ENCODE measurements around the gene SHE.

The SHE gene

DNA sequence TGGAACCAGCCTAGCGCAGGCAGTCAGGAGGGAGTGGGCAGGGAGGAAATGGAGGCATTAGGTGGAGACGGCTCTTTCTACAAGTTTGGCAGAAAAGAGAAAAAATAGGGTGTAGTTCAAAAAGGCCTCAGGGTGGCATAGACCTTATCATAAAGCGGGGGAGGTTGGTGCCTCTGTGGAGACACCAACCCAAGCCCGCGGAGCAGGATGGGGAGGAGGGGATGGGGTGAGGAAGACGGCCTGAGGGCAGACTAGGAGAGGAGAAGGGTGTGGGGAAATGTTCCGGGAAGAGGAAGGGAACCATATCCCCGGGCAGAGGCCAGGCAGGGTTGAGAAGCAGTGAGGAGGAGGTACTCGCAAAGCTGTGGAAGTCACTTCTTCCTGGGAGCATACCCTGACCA, 17.4 kb upstream of the SHE start:
- no peak for DNase-seq (ENCODE audit: low read depth)
- no peak overlapping the region for H3K4me3 ChIP-seq (ENCODE audit: control insufficient read depth, low read depth, low read length)
- TF ChIP-seq, protein P1, sequence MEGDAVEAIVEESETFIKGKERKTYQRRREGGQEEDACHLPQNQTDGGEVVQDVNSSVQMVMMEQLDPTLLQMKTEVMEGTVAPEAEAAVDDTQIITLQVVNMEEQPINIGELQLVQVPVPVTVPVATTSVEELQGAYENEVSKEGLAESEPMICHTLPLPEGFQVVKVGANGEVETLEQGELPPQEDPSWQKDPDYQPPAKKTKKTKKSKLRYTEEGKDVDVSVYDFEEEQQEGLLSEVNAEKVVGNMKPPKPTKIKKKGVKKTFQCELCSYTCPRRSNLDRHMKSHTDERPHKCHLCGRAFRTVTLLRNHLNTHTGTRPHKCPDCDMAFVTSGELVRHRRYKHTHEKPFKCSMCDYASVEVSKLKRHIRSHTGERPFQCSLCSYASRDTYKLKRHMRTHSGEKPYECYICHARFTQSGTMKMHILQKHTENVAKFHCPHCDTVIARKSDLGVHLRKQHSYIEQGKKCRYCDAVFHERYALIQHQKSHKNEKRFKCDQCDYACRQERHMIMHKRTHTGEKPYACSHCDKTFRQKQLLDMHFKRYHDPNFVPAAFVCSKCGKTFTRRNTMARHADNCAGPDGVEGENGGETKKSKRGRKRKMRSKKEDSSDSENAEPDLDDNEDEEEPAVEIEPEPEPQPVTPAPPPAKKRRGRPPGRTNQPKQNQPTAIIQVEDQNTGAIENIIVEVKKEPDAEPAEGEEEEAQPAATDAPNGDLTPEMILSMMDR (IDR thresholded peaks at IDR 0.05; ENCODE audit: control insufficient read depth, insufficient read depth, low read depth, low read length, missing control alignments) = no peak

DNA sequence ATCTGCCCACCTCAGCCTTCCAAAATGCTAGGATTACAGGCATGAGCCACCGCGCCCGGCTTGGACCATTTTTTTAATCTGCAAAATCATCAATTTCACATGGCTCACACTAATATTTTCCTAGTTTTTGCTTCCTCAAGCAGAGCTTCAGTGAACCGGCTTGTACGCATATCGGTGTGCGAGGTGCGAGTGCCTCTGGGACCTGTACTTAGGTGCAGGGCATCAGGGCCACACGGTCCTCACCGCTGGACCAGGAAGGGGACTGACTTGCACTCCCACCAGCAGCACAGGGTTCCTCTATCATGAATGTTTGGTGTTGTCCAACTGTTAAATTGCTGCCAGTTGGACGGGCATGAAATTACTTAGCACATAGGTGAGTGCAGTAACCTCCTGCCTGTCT, 15.4 kb upstream of the SHE start:
- no peak for DNase-seq (ENCODE audit: low read depth)
- TF ChIP-seq, protein P1 (IDR thresholded peaks at IDR 0.05; ENCODE audit: control insufficient read depth, insufficient read depth, low read depth, low read length, missing control alignments) = no peak
- H3K4me3 ChIP-seq (ENCODE audit: control insufficient read depth, low read depth, low read length) = no peak overlapping the region

DNA sequence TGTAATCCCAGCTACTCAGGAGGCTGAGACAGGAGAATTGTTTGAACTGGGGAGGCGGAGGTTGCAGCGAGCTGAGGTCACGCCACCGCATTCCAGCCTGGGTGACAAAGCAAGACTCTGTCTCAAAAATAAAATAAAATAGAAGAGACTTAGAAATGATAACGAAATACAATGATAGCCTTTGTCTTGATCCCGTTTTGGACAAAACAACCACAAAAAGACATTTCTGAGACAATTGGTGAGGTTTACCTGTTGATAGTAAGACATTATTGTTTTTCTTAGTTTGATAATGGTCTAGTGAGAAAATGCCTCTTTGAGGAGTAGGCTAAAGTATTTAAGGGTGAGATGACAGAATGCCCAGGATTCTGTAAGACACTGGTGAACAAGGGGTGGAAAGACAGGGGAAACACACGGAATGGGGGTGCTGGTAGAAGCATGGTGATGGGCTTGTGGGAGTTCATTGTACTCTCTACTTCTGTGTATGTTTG, 11.9 kb upstream of the SHE start:
- H3K4me3 ChIP-seq (ENCODE audit: control insufficient read depth, low read depth, low read length) = no peak overlapping the region
- DNase-seq (ENCODE audit: low read depth) = no peak
- TF ChIP-seq, protein P1 (IDR thresholded peaks at IDR 0.05; ENCODE audit: control insufficient read depth, insufficient read depth, low read depth, low read length, missing control alignments) = no peak

DNA sequence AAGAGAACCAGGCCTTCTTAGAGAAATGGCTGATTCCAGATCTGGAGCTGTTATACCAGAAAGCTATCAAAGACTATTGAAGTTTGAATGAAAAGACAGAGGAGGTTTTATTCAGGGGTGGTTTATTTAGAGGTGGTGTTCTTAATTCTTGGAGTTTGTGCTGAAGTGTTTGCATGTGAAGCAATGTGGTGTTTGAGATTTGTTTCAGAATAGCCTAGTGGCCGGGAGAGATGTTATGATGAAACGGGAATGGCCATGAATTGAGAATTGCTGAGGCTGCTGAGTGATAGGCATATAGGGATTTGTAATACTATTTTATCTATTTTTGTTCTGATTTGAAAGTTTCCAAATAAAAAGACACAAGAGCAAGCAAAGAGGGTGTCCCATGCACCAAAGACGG, 10.5 kb upstream of the SHE start:
- TF ChIP-seq, protein P1 (IDR thresholded peaks at IDR 0.05; ENCODE audit: control insufficient read depth, insufficient read depth, low read depth, low read length, missing control alignments) = no peak
- no peak for DNase-seq (ENCODE audit: low read depth)

DNA sequence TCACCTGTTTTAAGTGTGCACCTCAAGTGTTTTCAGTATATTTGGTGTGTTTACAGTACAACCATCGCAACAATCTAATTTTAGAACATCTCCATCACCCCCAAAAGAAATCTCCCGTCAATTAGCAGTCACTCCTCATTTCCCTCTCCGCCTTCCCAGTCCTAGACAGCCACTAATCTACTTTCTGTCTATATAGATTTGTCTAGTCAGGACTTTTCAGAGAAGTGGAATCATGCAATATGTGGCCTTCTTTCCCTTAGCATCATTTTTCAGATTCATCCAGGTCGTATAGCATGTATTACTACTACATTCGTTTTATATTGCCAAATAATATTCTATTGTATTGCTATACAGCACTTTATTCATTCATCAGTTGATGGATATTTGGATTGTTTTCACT, 1.7 kb upstream of the SHE start:
- no peak for DNase-seq (ENCODE audit: low read depth)
- TF ChIP-seq, protein P1 (IDR thresholded peaks at IDR 0.05; ENCODE audit: control insufficient read depth, insufficient read depth, low read depth, low read length, missing control alignments) = no peak
- no peak overlapping the region for H3K4me3 ChIP-seq (ENCODE audit: control insufficient read depth, low read depth, low read length)

More for the DNA sequence above, 10.5 kb upstream of the SHE start:
- H3K4me3 ChIP-seq (ENCODE audit: control insufficient read depth, low read depth, low read length) = no peak overlapping the region

DNA sequence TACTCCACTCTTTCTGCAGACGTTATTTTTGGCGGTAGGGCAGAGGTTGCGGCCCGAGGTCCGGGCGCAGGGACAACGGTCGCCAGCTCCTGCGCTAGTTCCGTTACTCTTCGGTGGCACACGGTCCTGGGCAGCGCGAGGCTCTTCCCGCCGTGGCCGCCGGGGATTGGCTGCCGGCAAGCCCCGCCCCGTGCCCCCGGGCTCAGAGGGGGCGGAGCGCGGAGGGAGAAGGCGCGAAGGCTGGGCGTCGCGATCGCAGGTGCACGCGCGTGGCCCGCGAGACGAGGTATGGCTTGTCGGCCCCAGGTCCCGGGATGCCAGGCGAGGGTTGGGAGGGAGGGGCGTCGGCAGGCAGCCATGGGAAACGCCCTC, 518 bp upstream of the SHE start:
- DNase-seq (ENCODE audit: low read depth) = no peak
- TF ChIP-seq, protein P1 (IDR thresholded peaks at IDR 0.05; ENCODE audit: control insufficient read depth, insufficient read depth, low read depth, low read length, missing control alignments) = no peak
- no peak overlapping the region for H3K4me3 ChIP-seq (ENCODE audit: control insufficient read depth, low read depth, low read length)

Measured in AG09309 (cell line).